HG02678 (cell line): Measurements from ENCODE around the gene CREB5.
"Not testable (repeated sequence)": the region's sequence is repeated elsewhere in the genome, so short reads cannot be mapped to it uniquely, and the experiment has no call there.

Experiments used
- ATAC-seq: cut with Tn5 transposase; IDR thresholded peaks from one replicate; pipeline ENCODE4 v1.9.1; 2021; ENCODE audit warnings: mild to moderate bottlenecking, moderate library complexity; ENCODE audit not compliant: unreplicated experiment

The CREB5 gene

GRCh38 chr7:28411876-28412662 is at the start of gene CREB5:
TSS of gene CREB5 (plus strand) at chr7:28412518. CDS start at chr7:28412915, 397 bp downstream.
- no peak for ATAC-seq

GRCh38 chr7:28362812-28363211 is 49.5 kb upstream of the CREB5 start:
- no peak for ATAC-seq

- no peak for ATAC-seq
These were observed 48.2 kb upstream of the CREB5 start for GRCh38 chr7:28364082-28364481.

- ATAC-seq = no peak
These were observed 42.8 kb upstream of the CREB5 start for GRCh38 chr7:28369523-28369922.

GRCh38 chr7:28371846-28372245 is 40.5 kb upstream of the CREB5 start:
- ATAC-seq = no peak

GRCh38 chr7:28373990-28374389 is 38.3 kb upstream of the CREB5 start:
- no peak for ATAC-seq

- ATAC-seq = no peak
These were observed 36.6 kb upstream of the CREB5 start for GRCh38 chr7:28375729-28376128.

GRCh38 chr7:28376634-28377033 is 35.7 kb upstream of the CREB5 start:
- no peak for ATAC-seq

- ATAC-seq = no peak
These were observed 33.7 kb upstream of the CREB5 start for GRCh38 chr7:28378574-28379149.

- ATAC-seq = no peak
These were observed 30.9 kb upstream of the CREB5 start for GRCh38 chr7:28381466-28381865.

GRCh38 chr7:28382144-28382543 is 30.2 kb upstream of the CREB5 start:
- ATAC-seq = no peak

GRCh38 chr7:28383975-28384374 is 28.3 kb upstream of the CREB5 start:
- no peak for ATAC-seq

- ATAC-seq = no peak
These were observed 22.6 kb upstream of the CREB5 start for GRCh38 chr7:28389504-28390395.

- no peak for ATAC-seq
These were observed 21.9 kb upstream of the CREB5 start for GRCh38 chr7:28390426-28390825.

GRCh38 chr7:28392289-28392688 is 20.0 kb upstream of the CREB5 start:
- no peak for ATAC-seq

- ATAC-seq = no peak
These were observed 16.9 kb upstream of the CREB5 start for GRCh38 chr7:28395404-28395803.

GRCh38 chr7:28395831-28396230 is 16.5 kb upstream of the CREB5 start:
- no peak for ATAC-seq

GRCh38 chr7:28397141-28397540 is 15.2 kb upstream of the CREB5 start:
- ATAC-seq = no peak

- no peak for ATAC-seq
These were observed 11.4 kb upstream of the CREB5 start for GRCh38 chr7:28400838-28401360.

- not testable (repeated sequence) for ATAC-seq
These were observed 10.8 kb upstream of the CREB5 start for GRCh38 chr7:28401567-28401966.

GRCh38 chr7:28405662-28406061 is 6.7 kb upstream of the CREB5 start:
- ATAC-seq = no peak
